Loucy (cell line): ENCODE measurements around the gene PPP2R5C.

Experiments used
- EZH2phosphoT487 ChIP-seq: fragments of 200-600 bp; IDR thresholded peaks from 2 replicates; pipeline ENCODE4 v1.6.1; 2018; ENCODE audit warnings: antibody characterized with exemption, mild to moderate bottlenecking, moderate library complexity, borderline replicate concordance
- TF ChIP-seq, protein P1 (sequence below): fragments of 200-600 bp; sonication (generic); conservative IDR thresholded peaks from 2 replicates; pipeline ENCODE4 v1.5.1; 2014; ENCODE audit warnings: mild to moderate bottlenecking, antibody characterized with exemption, low read length

- TF ChIP-seq, protein P1, sequence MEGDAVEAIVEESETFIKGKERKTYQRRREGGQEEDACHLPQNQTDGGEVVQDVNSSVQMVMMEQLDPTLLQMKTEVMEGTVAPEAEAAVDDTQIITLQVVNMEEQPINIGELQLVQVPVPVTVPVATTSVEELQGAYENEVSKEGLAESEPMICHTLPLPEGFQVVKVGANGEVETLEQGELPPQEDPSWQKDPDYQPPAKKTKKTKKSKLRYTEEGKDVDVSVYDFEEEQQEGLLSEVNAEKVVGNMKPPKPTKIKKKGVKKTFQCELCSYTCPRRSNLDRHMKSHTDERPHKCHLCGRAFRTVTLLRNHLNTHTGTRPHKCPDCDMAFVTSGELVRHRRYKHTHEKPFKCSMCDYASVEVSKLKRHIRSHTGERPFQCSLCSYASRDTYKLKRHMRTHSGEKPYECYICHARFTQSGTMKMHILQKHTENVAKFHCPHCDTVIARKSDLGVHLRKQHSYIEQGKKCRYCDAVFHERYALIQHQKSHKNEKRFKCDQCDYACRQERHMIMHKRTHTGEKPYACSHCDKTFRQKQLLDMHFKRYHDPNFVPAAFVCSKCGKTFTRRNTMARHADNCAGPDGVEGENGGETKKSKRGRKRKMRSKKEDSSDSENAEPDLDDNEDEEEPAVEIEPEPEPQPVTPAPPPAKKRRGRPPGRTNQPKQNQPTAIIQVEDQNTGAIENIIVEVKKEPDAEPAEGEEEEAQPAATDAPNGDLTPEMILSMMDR, result no peak
- no peak for TF ChIP-seq EZH2phosphoT487
Observed at GRCh38 chr14:101732118-101732517, 29.4 kb upstream of the PPP2R5C start.
